ENCODE measurements around the gene TXK. TPM values are rescaled to one million over a fixed set of nuclear protein-coding genes. Genes with fewer than 3 reads are reported as not detected.

Gene TXK
- total RNA-seq, 1 experiment from 2014 or later, result 1.7 TPM

DNA sequence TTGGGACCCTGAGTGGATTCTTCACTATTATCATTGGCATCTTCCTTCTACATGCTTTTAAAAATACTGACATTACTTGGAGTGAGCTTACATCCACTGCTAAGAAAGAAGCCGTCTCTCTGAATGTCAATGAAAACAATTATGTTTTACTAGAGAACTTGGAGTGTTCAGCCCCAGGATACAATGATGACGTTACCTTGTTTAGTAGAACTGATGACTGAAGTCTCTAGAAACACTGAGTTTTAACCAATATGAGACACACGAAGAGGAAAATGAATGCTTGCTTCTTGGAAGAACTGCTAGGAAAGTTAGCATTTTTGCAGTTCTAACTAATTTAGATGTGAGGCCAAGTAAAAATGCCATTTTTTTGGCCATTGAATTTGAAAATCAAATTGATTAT is 98.1 kb downstream of the TXK start:
- no TSS peak for BruUV-seq (replicated peaks)
- Mint-ChIP-seq H3K36me3 (ENCODE audit: insufficient read depth, unreplicated experiment) (peaks cover 46% of the 10 kb centered on the region), H3K27ac (ENCODE audit: unreplicated experiment) (no peak overlapping the region), H3K9me3 (ENCODE audit: unreplicated experiment) (no peaks in the 10 kb centered on the region), H3K27me3 (ENCODE audit: insufficient read depth, unreplicated experiment) (no peaks in the 10 kb centered on the region), H3K4me1 (ENCODE audit: low read depth, unreplicated experiment) (peaks cover 15% of the 10 kb centered on the region), H3K4me3 (ENCODE audit: unreplicated experiment) (no peak overlapping the region)
- no peaks in the 10 kb centered on the region for H3K9me3 ChIP-seq
- POLR2A ChIA-PET, result no interaction called here
- H3K27me3 ChIP-seq (replicated peaks; ENCODE audit: control insufficient read depth, insufficient read depth, low read length), result no peaks in the 10 kb centered on the region
- no peaks in the 10 kb centered on the region; the same call in 1 of the 2 replicates for H3K36me3 ChIP-seq (ENCODE audit: control insufficient read depth, insufficient read depth, low read length)
- DNase-seq, result no peak
- H3K4me1 ChIP-seq, result peaks cover 29% of the 10 kb centered on the region
- no peak overlapping the region for H3K4me3 ChIP-seq (ENCODE audit: low read depth, low read length)
- TF ChIP-seq, protein P1, sequence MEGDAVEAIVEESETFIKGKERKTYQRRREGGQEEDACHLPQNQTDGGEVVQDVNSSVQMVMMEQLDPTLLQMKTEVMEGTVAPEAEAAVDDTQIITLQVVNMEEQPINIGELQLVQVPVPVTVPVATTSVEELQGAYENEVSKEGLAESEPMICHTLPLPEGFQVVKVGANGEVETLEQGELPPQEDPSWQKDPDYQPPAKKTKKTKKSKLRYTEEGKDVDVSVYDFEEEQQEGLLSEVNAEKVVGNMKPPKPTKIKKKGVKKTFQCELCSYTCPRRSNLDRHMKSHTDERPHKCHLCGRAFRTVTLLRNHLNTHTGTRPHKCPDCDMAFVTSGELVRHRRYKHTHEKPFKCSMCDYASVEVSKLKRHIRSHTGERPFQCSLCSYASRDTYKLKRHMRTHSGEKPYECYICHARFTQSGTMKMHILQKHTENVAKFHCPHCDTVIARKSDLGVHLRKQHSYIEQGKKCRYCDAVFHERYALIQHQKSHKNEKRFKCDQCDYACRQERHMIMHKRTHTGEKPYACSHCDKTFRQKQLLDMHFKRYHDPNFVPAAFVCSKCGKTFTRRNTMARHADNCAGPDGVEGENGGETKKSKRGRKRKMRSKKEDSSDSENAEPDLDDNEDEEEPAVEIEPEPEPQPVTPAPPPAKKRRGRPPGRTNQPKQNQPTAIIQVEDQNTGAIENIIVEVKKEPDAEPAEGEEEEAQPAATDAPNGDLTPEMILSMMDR (IDR thresholded peaks at IDR 0.05; ENCODE audit: insufficient read depth in 1 of 2, low read depth in 1 of 2, low read length in 1 of 2, severe bottlenecking in 1 of 2, unreplicated experiment in 1 of 2), result no peak
- CTCF ChIA-PET, result no interaction called here
- intact Hi-C loops (cut with micrococcal nuclease; ENCODE audit: unreplicated experiment), result no loop called here

DNA sequence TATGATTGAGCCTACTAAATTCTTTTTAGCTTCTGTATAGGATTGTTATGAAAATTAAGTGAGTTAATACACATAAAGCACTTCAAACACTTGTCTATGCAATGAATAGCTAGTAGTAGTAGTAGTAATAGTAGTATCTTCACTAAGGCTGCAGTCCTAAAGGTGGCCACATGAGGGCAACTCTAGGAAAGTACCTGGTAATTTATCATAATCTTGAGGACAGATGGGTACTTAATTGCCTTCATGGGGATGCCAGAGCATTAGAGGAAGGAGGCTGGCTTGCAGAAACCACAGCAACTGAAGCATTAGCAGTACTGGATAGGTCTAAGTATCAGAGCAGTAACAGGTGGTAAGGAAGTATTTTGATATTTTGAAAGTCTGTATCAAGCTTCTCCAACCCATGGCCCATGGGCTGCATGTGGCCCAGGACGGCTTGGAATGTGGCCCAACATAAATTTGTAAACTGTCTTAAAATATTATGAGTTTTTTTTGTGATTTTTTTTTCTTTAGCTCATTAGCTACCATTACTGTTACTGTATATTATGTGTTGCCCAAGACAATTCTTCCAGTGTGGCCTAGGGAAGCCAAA is 100.1 kb downstream of the TXK start:
- intact Hi-C loops (cut with micrococcal nuclease; ENCODE audit: unreplicated experiment), result loop anchor here (2.0 kb wide), 1 partner anchor 53 kb away; no protein-coding TSS in a partner anchor
- BruUV-seq (replicated peaks), result no TSS peak
- Mint-ChIP-seq H3K27me3 (ENCODE audit: insufficient read depth, unreplicated experiment) (no peaks in the 10 kb centered on the region), H3K4me3 (ENCODE audit: unreplicated experiment) (peak overlapping the region; percentile 8), H3K4me1 (ENCODE audit: low read depth, unreplicated experiment) (peaks cover 21% of the 10 kb centered on the region), H3K27ac (ENCODE audit: unreplicated experiment) (peak overlapping the region; percentile 23), H3K36me3 (ENCODE audit: insufficient read depth, unreplicated experiment) (peaks cover 58% of the 10 kb centered on the region), H3K9me3 (ENCODE audit: unreplicated experiment) (no peaks in the 10 kb centered on the region)
- Histone ChIP-seq H3K9me3 (no peaks in the 10 kb centered on the region), H3K4me1 (peaks cover 29% of the 10 kb centered on the region), H3K27me3 (replicated peaks; ENCODE audit: control insufficient read depth, insufficient read depth, low read length) (no peaks in the 10 kb centered on the region), H3K4me3 (ENCODE audit: low read depth, low read length) (no peak overlapping the region), H3K36me3 (ENCODE audit: control insufficient read depth, insufficient read depth, low read length) (no peaks in the 10 kb centered on the region; the same call in 1 of the 2 replicates)
- DNase-seq, result peak in 1 of 2 experiments; percentile 57
- TF ChIP-seq, protein P1 (IDR thresholded peaks at IDR 0.05; ENCODE audit: insufficient read depth in 1 of 2, low read depth in 1 of 2, low read length in 1 of 2, severe bottlenecking in 1 of 2, unreplicated experiment in 1 of 2), result peak; percentile 38 to 53
- POLR2A ChIA-PET, result no interaction called here
- CTCF ChIA-PET, result interaction anchor here (1.0 to 1.4 kb wide), 2 partner anchors 25 to 52 kb away, joined by 3 to 4 read pairs; no protein-coding TSS in a partner anchor

DNA sequence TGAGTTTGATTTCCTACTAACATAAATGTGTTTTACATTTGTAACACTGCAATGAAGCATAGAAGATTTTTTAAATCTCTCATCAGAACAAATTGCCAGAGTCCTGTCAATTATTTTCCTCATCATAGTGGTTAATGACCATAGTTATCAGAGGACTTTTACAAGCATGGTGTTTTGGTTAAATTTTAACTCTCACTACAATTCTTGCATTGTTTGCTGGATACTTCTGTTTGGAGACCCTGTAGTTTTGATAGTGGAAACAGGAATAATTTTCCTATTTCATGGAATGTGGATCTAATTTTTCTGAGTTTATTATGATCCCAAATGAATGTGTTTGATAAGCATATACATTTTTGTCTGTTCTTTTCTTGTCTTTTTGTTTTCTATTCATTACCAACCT is 100.6 kb downstream of the TXK start:
- BruUV-seq (replicated peaks), result no TSS peak
- Mint-ChIP-seq H3K4me1 (ENCODE audit: low read depth, unreplicated experiment) (peaks cover 21% of the 10 kb centered on the region), H3K4me3 (ENCODE audit: unreplicated experiment) (peak overlapping the region; percentile 8), H3K27ac (ENCODE audit: unreplicated experiment) (peak overlapping the region; percentile 23), H3K27me3 (ENCODE audit: insufficient read depth, unreplicated experiment) (no peaks in the 10 kb centered on the region), H3K9me3 (ENCODE audit: unreplicated experiment) (no peaks in the 10 kb centered on the region), H3K36me3 (ENCODE audit: insufficient read depth, unreplicated experiment) (peaks cover 58% of the 10 kb centered on the region)
- no peaks in the 10 kb centered on the region for H3K27me3 ChIP-seq (replicated peaks; ENCODE audit: control insufficient read depth, insufficient read depth, low read length)
- ChIA-PET CTCF (interaction anchor here (1.0 to 1.4 kb wide), 2 partner anchors 26 to 52 kb away, joined by 3 to 4 read pairs; no protein-coding TSS in a partner anchor), POLR2A (no interaction called here)
- TF ChIP-seq, protein P1 (IDR thresholded peaks at IDR 0.05; ENCODE audit: insufficient read depth in 1 of 2, low read depth in 1 of 2, low read length in 1 of 2, severe bottlenecking in 1 of 2, unreplicated experiment in 1 of 2), result no peak
- H3K4me1 ChIP-seq, result peaks cover 29% of the 10 kb centered on the region
- intact Hi-C loops (cut with micrococcal nuclease; ENCODE audit: unreplicated experiment), result loop anchor here (2.0 kb wide), 1 partner anchor 53 kb away; no protein-coding TSS in a partner anchor
- H3K36me3 ChIP-seq (ENCODE audit: control insufficient read depth, insufficient read depth, low read length), result no peaks in the 10 kb centered on the region; the same call in 1 of the 2 replicates
- no peaks in the 10 kb centered on the region for H3K9me3 ChIP-seq
- no peak overlapping the region for H3K4me3 ChIP-seq (ENCODE audit: low read depth, low read length)
- no peak for DNase-seq
